Posterior cingulate gyrus (tissue), 11 donors: ENCODE measurements around the gene PFDN2.
"Not testable (repeated sequence)": the region's sequence is repeated elsewhere in the genome, so short reads cannot be mapped to it uniquely, and the experiment has no call there.

Experiments
- DNase-seq, 10 donors: peaks; one replicate each; pipeline versions ENCODE4 v3.0.0 to v3.0.0-alpha.2; 2020 to 2021; ENCODE audit warnings: mixed read lengths in 3 of 10
- intact Hi-C: fragments of 100-400 bp; cut with DNase I; formaldehyde crosslinking; loops from one replicate; pipeline ENCODE4 v1.15.1; 2023

PFDN2 gene

DNA sequence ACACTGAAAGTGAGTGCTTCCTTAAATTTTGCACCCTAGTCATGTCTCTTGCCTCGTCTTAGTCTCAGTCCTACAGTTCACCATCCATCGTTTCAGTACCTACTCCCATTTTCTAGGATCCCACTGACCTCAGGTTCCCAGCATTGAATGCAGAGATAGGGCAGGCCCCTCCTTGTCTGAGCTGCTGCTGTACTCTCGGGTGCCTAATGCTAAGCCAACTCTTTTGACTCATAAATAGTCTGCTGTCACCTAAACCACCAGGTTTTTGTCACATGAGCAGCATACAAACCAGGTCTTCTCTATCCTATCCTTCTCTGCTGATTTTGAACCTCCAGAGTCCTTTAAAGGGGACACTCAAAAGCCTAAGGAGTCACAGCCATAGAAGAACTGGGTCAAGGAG lies 51.1 kb downstream of the PFDN2 start:
- DNase-seq, result no peak
- intact Hi-C loops, result no loop called here

DNA sequence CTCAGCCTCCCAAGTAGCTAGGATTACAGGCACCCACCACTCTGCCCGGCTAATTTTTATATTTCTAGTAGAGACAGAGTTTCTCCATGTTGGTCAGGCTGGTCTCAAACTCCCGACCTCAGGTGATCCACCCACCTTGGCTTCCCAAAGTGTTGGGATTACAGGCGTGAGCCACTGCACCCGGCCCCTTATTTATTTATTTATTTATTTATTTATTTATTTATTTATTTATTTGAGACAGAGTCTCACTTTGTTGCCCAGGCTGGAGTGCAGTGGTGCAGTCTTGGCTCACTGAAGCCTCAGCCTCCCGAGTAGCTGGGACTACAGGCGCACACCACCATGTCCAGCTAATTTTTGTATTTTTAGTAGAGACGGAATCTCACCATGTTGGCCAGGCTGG lies 52.2 kb downstream of the PFDN2 start:
- DNase-seq, intact Hi-C loops: not testable (repeated sequence)

DNA sequence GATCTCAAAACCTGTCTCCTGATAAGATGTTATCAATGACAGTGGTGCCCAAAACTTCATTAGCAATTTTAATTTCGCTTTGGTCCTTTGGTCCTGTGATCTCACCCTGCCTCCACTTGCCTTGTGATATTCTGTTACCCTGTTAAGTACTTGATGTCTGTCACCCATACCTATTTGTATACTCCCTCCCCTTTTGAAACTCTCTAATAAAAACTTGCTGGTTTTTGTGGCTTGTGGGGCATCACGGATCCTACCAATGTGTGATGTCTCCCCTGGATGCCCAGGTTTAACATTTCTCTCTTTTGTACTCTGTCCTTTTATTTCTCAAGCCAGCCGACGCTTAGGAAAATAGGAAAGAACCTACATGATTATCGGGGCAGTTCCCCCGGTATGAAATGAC lies 53.9 kb downstream of the PFDN2 start:
- intact Hi-C loops, DNase-seq: not testable (repeated sequence)

- intact Hi-C loops, result no loop called here
- DNase-seq, result no peak
Observed at GRCh38 chr1:161061419-161061818, 56.4 kb downstream of the PFDN2 start.

GRCh38 chr1:161059293-161059692 lies 58.5 kb downstream of the PFDN2 start:
- DNase-seq, result peak in 1 of 10 donors; percentile 10
- intact Hi-C loops, result no loop called here

GRCh38 chr1:161054805-161055204 lies 63.0 kb downstream of the PFDN2 start:
- intact Hi-C loops, result no loop called here
- peak in 1 of 10 donors; percentile 36 for DNase-seq

DNA sequence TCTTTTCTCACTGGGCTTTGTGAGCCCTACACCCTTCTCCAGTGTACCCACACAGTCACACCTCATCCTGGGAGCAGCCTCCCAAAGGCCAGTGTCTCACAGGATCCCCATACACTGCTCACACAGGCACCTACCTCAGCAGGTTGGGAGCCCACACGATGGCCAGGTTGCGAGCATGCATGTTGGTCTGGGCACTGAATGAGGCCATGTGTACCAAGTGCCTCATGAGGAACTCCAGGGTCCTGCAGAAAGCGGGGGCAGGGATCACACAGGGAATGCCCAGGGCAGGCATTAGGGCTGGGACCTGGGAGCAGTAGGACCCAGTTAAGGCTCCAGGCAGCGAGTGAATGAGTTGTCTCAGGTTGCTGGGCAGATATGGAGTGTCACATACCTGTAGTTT lies 63.6 kb downstream of the PFDN2 start:
- DNase-seq, result peak in 1 of 10 donors; percentile 49
- intact Hi-C loops, result no loop called here

GRCh38 chr1:161052899-161053298 lies 64.9 kb downstream of the PFDN2 start:
- intact Hi-C loops, result no loop called here
- DNase-seq, result peak in 1 of 10 donors; percentile 14

GRCh38 chr1:161051219-161051618 lies 66.6 kb downstream of the PFDN2 start:
- DNase-seq, result peak in 1 of 10 donors; percentile 56
- intact Hi-C loops, result no loop called here
